ENCODE results near the gene BCL2L2.

GRCh38 chr14:23275412-23275811 lies 31.2 kb upstream of the BCL2L2 start:
- no peak for TF ChIP-seq CTCF (optimal IDR thresholded peaks at IDR 0.05 in 1 of 3, IDR thresholded peaks at IDR 0.05 in 1 of 3, conservative IDR thresholded peaks at IDR 0.05 in 1 of 3; ENCODE audit: extremely low read depth in 1 of 3, insufficient read depth in 2 of 3, low read length in 3 of 3)
- TF ChIP-seq EZH2 (IDR thresholded peaks at IDR 0.05; ENCODE audit: low read length), result no peak

All from keratinocyte (primary cell).